ENCODE results near the gene STARD3NL.

DNA sequence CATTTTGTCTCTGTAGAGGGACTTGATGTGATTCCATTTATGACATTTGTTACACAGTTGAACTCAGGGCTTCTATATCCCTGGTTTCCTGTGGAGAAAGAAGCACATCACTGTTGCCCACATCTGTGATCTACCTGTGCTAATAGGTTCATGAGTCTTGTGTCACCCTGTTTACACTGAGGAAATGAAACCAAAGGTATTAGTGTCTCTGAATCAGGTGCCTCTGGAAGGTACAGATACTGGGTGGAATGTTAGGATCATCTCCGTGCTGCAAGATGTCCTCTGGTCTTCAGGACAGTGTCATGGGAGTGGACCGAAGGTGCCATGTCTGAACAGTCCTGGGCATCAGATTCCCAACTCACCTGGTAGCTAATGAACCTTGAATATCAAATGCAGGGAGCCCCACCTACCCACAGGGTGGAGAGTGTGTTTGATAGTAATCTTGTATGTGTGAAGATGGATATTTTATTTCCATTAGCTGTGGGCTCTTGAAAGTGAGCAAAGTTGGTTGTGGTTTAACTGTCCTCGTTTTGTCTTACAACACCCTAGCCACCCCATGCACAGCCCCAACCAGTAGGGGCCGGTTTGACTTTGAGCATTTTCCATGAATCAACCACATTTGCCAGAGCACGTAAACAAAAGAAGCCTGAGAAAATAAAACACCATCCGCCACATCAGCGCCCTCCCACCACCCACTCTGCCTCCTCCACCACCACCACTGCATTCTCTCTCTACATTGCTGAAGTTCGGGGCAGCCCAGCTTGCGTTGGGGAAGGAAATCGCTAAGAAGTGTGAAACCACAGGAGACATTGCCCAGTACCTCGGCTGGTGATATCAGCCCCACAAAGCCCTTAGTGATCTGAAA is 54.7 kb downstream of the STARD3NL start:
- TF ChIP-seq, protein P1, sequence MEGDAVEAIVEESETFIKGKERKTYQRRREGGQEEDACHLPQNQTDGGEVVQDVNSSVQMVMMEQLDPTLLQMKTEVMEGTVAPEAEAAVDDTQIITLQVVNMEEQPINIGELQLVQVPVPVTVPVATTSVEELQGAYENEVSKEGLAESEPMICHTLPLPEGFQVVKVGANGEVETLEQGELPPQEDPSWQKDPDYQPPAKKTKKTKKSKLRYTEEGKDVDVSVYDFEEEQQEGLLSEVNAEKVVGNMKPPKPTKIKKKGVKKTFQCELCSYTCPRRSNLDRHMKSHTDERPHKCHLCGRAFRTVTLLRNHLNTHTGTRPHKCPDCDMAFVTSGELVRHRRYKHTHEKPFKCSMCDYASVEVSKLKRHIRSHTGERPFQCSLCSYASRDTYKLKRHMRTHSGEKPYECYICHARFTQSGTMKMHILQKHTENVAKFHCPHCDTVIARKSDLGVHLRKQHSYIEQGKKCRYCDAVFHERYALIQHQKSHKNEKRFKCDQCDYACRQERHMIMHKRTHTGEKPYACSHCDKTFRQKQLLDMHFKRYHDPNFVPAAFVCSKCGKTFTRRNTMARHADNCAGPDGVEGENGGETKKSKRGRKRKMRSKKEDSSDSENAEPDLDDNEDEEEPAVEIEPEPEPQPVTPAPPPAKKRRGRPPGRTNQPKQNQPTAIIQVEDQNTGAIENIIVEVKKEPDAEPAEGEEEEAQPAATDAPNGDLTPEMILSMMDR (IDR thresholded peaks at IDR 0.05) = no peak
- no peak for TF ChIP-seq ZFX (IDR thresholded peaks at IDR 0.05; ENCODE audit: borderline replicate concordance)

Data from 22Rv1 (cell line).